ENCODE measurements around the gene EDIL3.

- TF ChIP-seq CTCF (IDR thresholded peaks at IDR 0.05) (no peak), POLR2A (IDR thresholded peaks at IDR 0.05) (no peak)
Measured at GRCh38 chr5:83946516-83946915, 438.2 kb downstream of the EDIL3 start.
